Measurements from ENCODE around the gene RUFY3. TPM values are rescaled to one million over a fixed set of nuclear protein-coding genes. Genes with fewer than 3 reads are reported as not detected.
"Not testable (repeated sequence)": the region's sequence is repeated elsewhere in the genome, so short reads cannot be mapped to it uniquely, and the experiment has no call there.

Gene RUFY3
- total RNA-seq, 1 experiment from 2014 or later, result 48.0 TPM

DNA sequence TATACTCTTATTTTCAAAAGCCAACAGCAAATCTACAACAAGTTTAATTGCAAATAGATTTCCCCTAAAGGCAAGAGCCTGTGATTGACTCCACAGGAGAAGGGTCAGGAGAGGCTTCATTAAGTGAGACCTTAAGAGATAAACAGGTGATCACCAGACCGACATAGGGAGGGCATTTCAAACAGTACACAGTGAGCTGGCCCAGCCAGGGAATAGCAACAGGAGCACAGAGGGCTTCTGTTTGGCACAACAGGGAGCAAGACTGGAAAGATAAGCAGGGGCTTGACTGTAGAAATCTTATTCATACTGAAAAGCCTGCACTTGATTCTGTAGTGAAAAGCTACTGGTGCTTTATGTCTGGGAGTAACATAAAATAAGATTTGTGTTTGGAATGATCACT is 3.9 kb downstream of the RUFY3 start:
- Mint-ChIP-seq H3K4me1 (peaks cover 15 to 16% of the 10 kb centered on the region in 2 experiments), H3K9me3 (no peaks in the 10 kb centered on the region), H3K4me3 (no peak overlapping the region), H3K27ac (peak overlapping the region in 1 of 3 experiments; percentile 74; a peak in 2 of 7 replicates), H3K36me3 (ENCODE audit: insufficient read depth in 1 of 3, low read depth in 3 of 3) (no peaks in the 10 kb centered on the region; a peak in 1 of 7 replicates), H3K27me3 (ENCODE audit: low read depth) (no peaks in the 10 kb centered on the region)
- no peak overlapping the region for H3K9ac ChIP-seq (ENCODE audit: extremely low read depth, insufficient read length, low read length)
- H2BK120ac ChIP-seq (ENCODE audit: low read depth, low read length, poor library complexity, severe bottlenecking), result no peak overlapping the region
- H3K18ac ChIP-seq (ENCODE audit: insufficient read length, low read depth, low read length), result no peak overlapping the region
- H4K20me1 ChIP-seq (ENCODE audit: control insufficient read depth, insufficient read depth, insufficient read length), result peaks cover 2% of the 10 kb centered on the region
- H3K27me3 ChIP-seq (ENCODE audit: insufficient read depth, low read length), result no peaks in the 10 kb centered on the region
- H3K23ac ChIP-seq (ENCODE audit: insufficient read length, low read depth, low read length), result no peak overlapping the region
- H3K4me1 ChIP-seq (ENCODE audit: insufficient read depth, low read length), result peaks cover 5% of the 10 kb centered on the region; the same call in 1 of the 2 replicates
- TF ChIP-seq, protein P1, sequence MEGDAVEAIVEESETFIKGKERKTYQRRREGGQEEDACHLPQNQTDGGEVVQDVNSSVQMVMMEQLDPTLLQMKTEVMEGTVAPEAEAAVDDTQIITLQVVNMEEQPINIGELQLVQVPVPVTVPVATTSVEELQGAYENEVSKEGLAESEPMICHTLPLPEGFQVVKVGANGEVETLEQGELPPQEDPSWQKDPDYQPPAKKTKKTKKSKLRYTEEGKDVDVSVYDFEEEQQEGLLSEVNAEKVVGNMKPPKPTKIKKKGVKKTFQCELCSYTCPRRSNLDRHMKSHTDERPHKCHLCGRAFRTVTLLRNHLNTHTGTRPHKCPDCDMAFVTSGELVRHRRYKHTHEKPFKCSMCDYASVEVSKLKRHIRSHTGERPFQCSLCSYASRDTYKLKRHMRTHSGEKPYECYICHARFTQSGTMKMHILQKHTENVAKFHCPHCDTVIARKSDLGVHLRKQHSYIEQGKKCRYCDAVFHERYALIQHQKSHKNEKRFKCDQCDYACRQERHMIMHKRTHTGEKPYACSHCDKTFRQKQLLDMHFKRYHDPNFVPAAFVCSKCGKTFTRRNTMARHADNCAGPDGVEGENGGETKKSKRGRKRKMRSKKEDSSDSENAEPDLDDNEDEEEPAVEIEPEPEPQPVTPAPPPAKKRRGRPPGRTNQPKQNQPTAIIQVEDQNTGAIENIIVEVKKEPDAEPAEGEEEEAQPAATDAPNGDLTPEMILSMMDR (conservative IDR thresholded peaks at IDR 0.05), result no peak
- no peak overlapping the region for H2BK12ac ChIP-seq (ENCODE audit: insufficient read length, low read depth, low read length)
- no peak overlapping the region for H4K5ac ChIP-seq (ENCODE audit: insufficient read length, low read depth, low read length)
- H3T11ph ChIP-seq (ENCODE audit: low read length), result no peak overlapping the region
- no peak overlapping the region for H2BK15ac ChIP-seq (ENCODE audit: low read depth, low read length)
- no peak overlapping the region for H3K4ac ChIP-seq (ENCODE audit: low read depth, low read length)
- WGBS (ENCODE audit: extremely low coverage, insufficient read length, low lambda C conversion rate), result no CpG with 5 or more reads among the region's 1 CpG
- no peak overlapping the region for H2BK5ac ChIP-seq (ENCODE audit: insufficient read length, low read length)
- H2AK5ac ChIP-seq (ENCODE audit: insufficient read length, low read length), result no peak overlapping the region
- H3K14ac ChIP-seq (ENCODE audit: insufficient read depth, low read length), result no peak overlapping the region
- 0 out of 2 replicates have a peak, but pooled peaks cover 2% of the 10 kb centered on the region for H3K79me2 ChIP-seq (ENCODE audit: insufficient read depth, low read length)
- H3K79me1 ChIP-seq (ENCODE audit: insufficient read depth, low read depth, low read length, poor library complexity, severe bottlenecking), result no peaks in the 10 kb centered on the region
- no peak for DNase-seq
- H2AFZ ChIP-seq (ENCODE audit: low read length), result no peak overlapping the region
- H2BK20ac ChIP-seq (ENCODE audit: low read depth, low read length, poor library complexity, severe bottlenecking), result no peak overlapping the region
- no peak overlapping the region for H4K91ac ChIP-seq (ENCODE audit: insufficient read length, low read depth, low read length)
- H3K27ac ChIP-seq (ENCODE audit: insufficient read length, low read depth, low read length), result no peak overlapping the region
- no peaks in the 10 kb centered on the region for H3K9me3 ChIP-seq (ENCODE audit: control insufficient read depth, low read depth, low read length)
- no peaks in the 10 kb centered on the region for H3K23me2 ChIP-seq (ENCODE audit: insufficient read length, low read depth, low read length, poor library complexity, severe bottlenecking)
- no peak overlapping the region for H3K4me2 ChIP-seq (ENCODE audit: insufficient read depth, insufficient read length, low read length)
- H3K56ac ChIP-seq (ENCODE audit: insufficient read length, low read depth, low read length), result no peak overlapping the region
- H4K8ac ChIP-seq (replicated peaks; ENCODE audit: insufficient read length, low read depth, low read length), result no peak overlapping the region

DNA sequence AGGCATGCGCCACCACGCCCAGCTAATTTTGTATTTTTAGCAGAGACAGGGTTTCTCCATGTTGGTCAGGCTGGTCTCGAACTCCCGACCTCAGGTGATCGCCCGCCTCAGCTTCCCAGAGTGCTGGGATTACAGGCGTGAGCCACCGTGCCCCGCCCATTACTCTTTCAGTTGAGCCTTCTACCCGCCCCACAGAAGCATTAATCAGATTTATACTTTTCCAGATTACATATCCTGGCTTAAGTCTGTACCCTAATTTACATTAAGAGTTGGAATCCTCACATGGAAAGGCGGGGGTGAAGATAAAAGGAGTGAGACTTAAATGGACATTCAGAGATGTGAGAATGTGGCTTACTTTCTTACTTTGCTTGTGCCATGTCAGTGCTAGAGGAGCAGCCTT is 4.8 kb downstream of the RUFY3 start:
- H3K27ac Mint-ChIP-seq; H3K4me1 ChIP-seq (ENCODE audit: insufficient read depth, low read length); H3K14ac ChIP-seq (ENCODE audit: insufficient read depth, low read length); H3T11ph ChIP-seq (ENCODE audit: low read length); H3K9ac ChIP-seq (ENCODE audit: extremely low read depth, insufficient read length, low read length); H4K20me1 ChIP-seq (ENCODE audit: control insufficient read depth, insufficient read depth, insufficient read length); H4K5ac ChIP-seq (ENCODE audit: insufficient read length, low read depth, low read length); H2BK12ac ChIP-seq (ENCODE audit: insufficient read length, low read depth, low read length); H3K36me3 Mint-ChIP-seq (ENCODE audit: insufficient read depth in 1 of 3, low read depth in 3 of 3); H3K23ac ChIP-seq (ENCODE audit: insufficient read length, low read depth, low read length); H4K91ac ChIP-seq (ENCODE audit: insufficient read length, low read depth, low read length); H3K79me1 ChIP-seq (ENCODE audit: insufficient read depth, low read depth, low read length, poor library complexity, severe bottlenecking); H3K27me3 ChIP-seq (ENCODE audit: insufficient read depth, low read length); H2BK5ac ChIP-seq (ENCODE audit: insufficient read length, low read length); H2AK5ac ChIP-seq (ENCODE audit: insufficient read length, low read length); H3K56ac ChIP-seq (ENCODE audit: insufficient read length, low read depth, low read length); H3K23me2 ChIP-seq (ENCODE audit: insufficient read length, low read depth, low read length, poor library complexity, severe bottlenecking); H2BK15ac ChIP-seq (ENCODE audit: low read depth, low read length); H3K27ac ChIP-seq (ENCODE audit: insufficient read length, low read depth, low read length); H2AFZ ChIP-seq (ENCODE audit: low read length); H2BK20ac ChIP-seq (ENCODE audit: low read depth, low read length, poor library complexity, severe bottlenecking); H3K18ac ChIP-seq (ENCODE audit: insufficient read length, low read depth, low read length); H3K79me2 ChIP-seq (ENCODE audit: insufficient read depth, low read length); H3K4ac ChIP-seq (ENCODE audit: low read depth, low read length); H3K9me3 Mint-ChIP-seq; H3K27me3 Mint-ChIP-seq (ENCODE audit: low read depth); H3K4me3 Mint-ChIP-seq; H3K4me2 ChIP-seq (ENCODE audit: insufficient read depth, insufficient read length, low read length); H4K8ac ChIP-seq (replicated peaks; ENCODE audit: insufficient read length, low read depth, low read length); DNase-seq; H3K9me3 ChIP-seq (ENCODE audit: control insufficient read depth, low read depth, low read length): not testable (repeated sequence)
- H3K4me1 Mint-ChIP-seq, result peaks cover 15 to 16% of the 10 kb centered on the region in 2 experiments
- H2BK120ac ChIP-seq (ENCODE audit: low read depth, low read length, poor library complexity, severe bottlenecking), result peak overlapping the region; percentile 6
- WGBS (ENCODE audit: extremely low coverage, insufficient read length, low lambda C conversion rate), result no CpG with 5 or more reads among the region's 11 CpGs

Data from H9 (cell line).